Activated CD4-positive, alpha-beta memory T cell treated with anti-CD3 and anti-CD28 coated beads for 36 hours (primary cell): ENCODE data around the gene TSPAN12. TPM values are rescaled to one million over a fixed set of nuclear protein-coding genes. Genes with fewer than 3 reads are reported as not detected.
"Not testable (repeated sequence)": the region's sequence is repeated elsewhere in the genome, so short reads cannot be mapped to it uniquely, and the experiment has no call there.

Experiments
- CTCF ChIA-PET: fragments of 350-600 bp; sonication (Branson Sonifier 250); formaldehyde crosslinking; loops from one replicate; lab custom pipeline; 2021; ENCODE audit warnings: antibody characterized with exemption, inconsistent platforms; lab: Charles Lee
- POLR2A ChIA-PET: fragments of 350-600 bp; sonication (Branson Sonifier 250); formaldehyde crosslinking; loops from one replicate; lab custom pipeline; 2021; ENCODE audit warnings: antibody characterized with exemption; lab: Charles Lee
- DNase-seq: peaks from one replicate; pipeline ENCODE4 v3.0.0-alpha.2; 2020
- H3K27ac Mint-ChIP-seq: one replicate; pipeline ENCODE4 v1.8.0; 2021; ENCODE audit warnings: mixed read lengths
- H3K27me3 Mint-ChIP-seq: one replicate; pipeline ENCODE4 v1.8.0; 2021; ENCODE audit warnings: mixed read lengths
- H3K36me3 Mint-ChIP-seq: one replicate; pipeline ENCODE4 v1.8.0; 2021; ENCODE audit warnings: mixed read lengths
- H3K4me1 Mint-ChIP-seq: one replicate; pipeline ENCODE4 v1.8.0; 2021; ENCODE audit warnings: low read depth, mixed read lengths
- H3K4me3 Mint-ChIP-seq: one replicate; pipeline ENCODE4 v1.8.0; 2021; ENCODE audit warnings: mild to moderate bottlenecking, mixed read lengths
- H3K9me3 Mint-ChIP-seq: one replicate; pipeline ENCODE4 v1.8.0; 2021; ENCODE audit warnings: mixed read lengths
- intact Hi-C: fragments of 100-400 bp; cut with micrococcal nuclease; formaldehyde crosslinking; loops from one replicate; pipeline ENCODE4 v1.15.1; 2023
- total RNA-seq, 2 experiments: library from RNA; stranded (reverse); gene quantifications; one replicate each; pipeline ENCODE4 v1.2.3, GENCODE V29; 2021

TSPAN12 gene
- total RNA-seq, 2 experiments from 2014 or later, result not detected

DNA sequence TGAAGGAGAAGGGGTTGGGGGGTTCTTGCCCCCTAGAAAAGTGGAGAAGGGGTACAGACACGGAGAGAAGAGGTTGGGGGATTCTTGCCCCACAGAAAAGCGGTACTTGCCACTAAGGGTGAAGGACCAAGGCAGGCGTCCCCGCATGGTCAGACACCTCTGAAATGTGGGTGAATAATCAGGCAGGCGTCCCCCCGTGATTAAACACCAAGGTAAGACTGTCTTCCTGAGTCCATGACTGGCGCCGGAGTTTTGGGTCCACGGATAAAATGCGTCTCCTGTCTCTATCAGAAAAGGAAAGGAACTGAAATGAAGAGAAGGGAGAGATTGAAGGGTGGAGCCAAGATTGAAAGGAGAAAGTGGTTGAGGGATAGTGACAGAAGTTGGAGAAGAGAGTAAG is 76.0 kb downstream of the TSPAN12 start:
- H3K27ac Mint-ChIP-seq, CTCF ChIA-PET, H3K4me3 Mint-ChIP-seq, DNase-seq, H3K36me3 Mint-ChIP-seq, POLR2A ChIA-PET, H3K27me3 Mint-ChIP-seq, intact Hi-C loops, H3K4me1 Mint-ChIP-seq, H3K9me3 Mint-ChIP-seq: not testable (repeated sequence)

DNA sequence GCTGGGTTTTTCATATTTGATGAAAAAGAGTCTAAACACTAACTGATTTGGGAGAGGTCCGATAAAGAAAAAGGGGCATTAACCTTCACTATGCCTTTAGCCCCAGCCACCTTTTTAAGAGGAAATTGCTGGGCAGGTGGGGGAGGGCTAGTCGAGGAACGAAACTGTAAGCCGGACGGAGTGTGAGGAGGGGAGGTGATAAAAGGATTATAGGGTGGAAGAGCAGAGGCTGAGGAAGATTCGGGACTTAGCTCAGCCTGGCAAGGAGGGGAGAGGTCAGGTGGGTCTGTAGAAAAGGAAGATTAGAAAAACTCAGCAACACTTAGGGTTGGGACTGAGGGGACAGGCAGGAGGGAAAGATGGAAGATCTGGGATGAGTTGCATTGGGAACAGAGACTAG is 77.0 kb downstream of the TSPAN12 start:
- Mint-ChIP-seq H3K36me3 (no peaks in the 10 kb centered on the region), H3K4me1 (no peaks in the 10 kb centered on the region), H3K27ac (no peak overlapping the region), H3K27me3 (peaks cover 1% of the 10 kb centered on the region), H3K4me3 (no peak overlapping the region), H3K9me3 (no peaks in the 10 kb centered on the region)
- POLR2A ChIA-PET, result no interaction called here
- CTCF ChIA-PET, result no interaction called here
- intact Hi-C loops, result no loop called here
- no peak for DNase-seq

DNA sequence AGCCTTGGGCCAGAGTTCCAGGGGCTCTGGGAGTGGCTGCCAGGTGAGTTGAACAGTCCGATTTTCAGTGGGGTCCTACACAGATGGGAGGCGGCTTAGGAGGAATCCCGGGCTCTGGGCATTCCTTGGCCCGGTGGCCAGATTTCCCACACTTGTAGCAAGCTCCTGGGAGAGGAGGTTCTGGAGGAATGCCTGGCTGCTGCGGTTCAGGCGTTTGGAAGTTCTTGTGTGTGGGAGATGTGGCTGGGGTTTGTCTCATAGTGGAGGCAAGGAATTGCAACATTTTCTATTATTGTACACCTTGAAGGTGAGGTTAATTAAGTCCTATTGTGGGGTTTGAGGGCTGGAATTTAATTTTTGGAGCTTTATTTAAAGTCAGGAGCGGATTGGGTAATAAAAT is 77.5 kb downstream of the TSPAN12 start:
- H3K27me3 Mint-ChIP-seq, DNase-seq, H3K9me3 Mint-ChIP-seq, POLR2A ChIA-PET, H3K4me3 Mint-ChIP-seq, H3K27ac Mint-ChIP-seq, intact Hi-C loops, CTCF ChIA-PET, H3K4me1 Mint-ChIP-seq, H3K36me3 Mint-ChIP-seq: not testable (repeated sequence)

DNA sequence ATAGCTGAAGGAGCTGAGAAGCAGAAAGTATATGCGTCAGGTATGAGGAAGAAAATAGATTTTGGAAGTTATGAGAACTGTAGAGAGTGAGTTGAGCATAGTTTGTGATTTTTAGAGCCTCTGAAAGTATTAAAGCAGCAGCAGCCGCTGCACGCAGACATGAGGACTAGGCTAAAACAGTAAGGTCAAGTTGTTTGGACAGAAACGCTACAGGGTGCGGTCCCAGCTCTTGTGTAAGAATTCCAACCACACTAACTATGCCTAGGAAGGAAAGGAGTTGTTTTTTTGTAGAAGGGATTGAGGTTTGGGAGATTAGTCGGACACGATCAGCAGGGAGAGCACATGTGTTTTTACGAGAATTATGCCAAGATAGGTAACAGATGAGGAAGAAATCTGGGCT is 78.9 kb downstream of the TSPAN12 start:
- DNase-seq, H3K27me3 Mint-ChIP-seq, intact Hi-C loops, H3K4me3 Mint-ChIP-seq, H3K27ac Mint-ChIP-seq, H3K9me3 Mint-ChIP-seq, H3K4me1 Mint-ChIP-seq, H3K36me3 Mint-ChIP-seq, CTCF ChIA-PET, POLR2A ChIA-PET: not testable (repeated sequence)

- POLR2A ChIA-PET, result no interaction called here
- Mint-ChIP-seq H3K9me3 (no peaks in the 10 kb centered on the region), H3K27me3 (no peaks in the 10 kb centered on the region), H3K4me3 (no peak overlapping the region), H3K36me3 (no peaks in the 10 kb centered on the region), H3K27ac (no peak overlapping the region), H3K4me1 (no peaks in the 10 kb centered on the region)
- intact Hi-C loops, result no loop called here
- CTCF ChIA-PET, result interaction anchor here (0.6 to 1.4 kb wide), 3 partner anchors 16 to 297 kb away, joined by 3 to 5 read pairs (median 4); no protein-coding TSS in a partner anchor
- DNase-seq, result no peak
Observed at GRCh38 chr7:120775755-120776154, 82.2 kb downstream of the TSPAN12 start.

DNA sequence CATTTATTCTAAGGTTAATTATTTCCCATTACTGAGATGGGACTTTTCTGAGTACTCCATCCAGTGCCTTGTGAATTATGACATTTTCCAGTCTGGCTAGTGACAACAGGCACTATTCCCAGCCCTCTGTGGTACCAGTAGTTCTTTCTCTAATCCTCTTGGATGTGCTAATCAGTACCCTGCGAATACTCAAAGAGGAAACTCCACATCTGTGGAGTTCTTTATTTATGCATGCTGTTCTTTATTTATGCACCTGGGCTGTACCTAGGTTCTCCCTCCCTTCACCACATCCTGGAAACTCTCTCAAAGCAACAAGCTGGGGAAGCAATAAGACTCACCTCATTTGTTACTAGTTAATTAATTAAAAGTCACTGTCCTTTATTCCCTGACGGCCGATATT is 83.5 kb downstream of the TSPAN12 start:
- intact Hi-C loops, result no loop called here
- ChIA-PET CTCF (interaction anchor here (1.0 to 1.4 kb wide), 3 partner anchors 17 to 33 kb away, joined by 4 to 5 read pairs (median 4); no protein-coding TSS in a partner anchor), POLR2A (no interaction called here)
- DNase-seq, result no peak
- Mint-ChIP-seq H3K27ac (no peak overlapping the region), H3K36me3 (no peaks in the 10 kb centered on the region), H3K4me1 (no peaks in the 10 kb centered on the region), H3K27me3 (no peaks in the 10 kb centered on the region), H3K9me3 (no peaks in the 10 kb centered on the region), H3K4me3 (no peak overlapping the region)

GRCh38 chr7:120770206-120770605 is 87.7 kb downstream of the TSPAN12 start:
- no peak for DNase-seq
- Mint-ChIP-seq H3K9me3 (no peaks in the 10 kb centered on the region), H3K27ac (no peak overlapping the region), H3K27me3 (no peaks in the 10 kb centered on the region), H3K36me3 (no peaks in the 10 kb centered on the region), H3K4me1 (no peaks in the 10 kb centered on the region), H3K4me3 (no peak overlapping the region)
- POLR2A ChIA-PET, result no interaction called here
- CTCF ChIA-PET, result no interaction called here
- intact Hi-C loops, result no loop called here

DNA sequence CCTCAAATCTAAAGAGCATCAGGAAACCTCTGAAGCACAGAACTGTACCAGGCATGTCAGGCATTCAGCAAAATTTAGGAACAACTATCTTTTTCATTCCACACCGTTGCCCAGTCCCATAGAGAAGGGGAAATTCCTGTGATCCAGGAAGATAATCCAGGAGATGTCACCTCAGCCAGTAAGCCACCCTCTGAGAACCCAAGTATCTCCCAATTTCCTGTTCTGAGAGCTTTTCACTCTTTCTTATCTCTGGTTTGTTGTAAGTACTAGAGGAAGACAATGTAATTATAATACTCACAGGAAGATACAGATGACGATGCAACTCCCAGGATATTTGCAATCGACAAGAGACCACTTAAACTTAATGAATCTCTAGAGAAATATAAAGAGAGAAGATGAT is 97.1 kb downstream of the TSPAN12 start:
- no peaks in the 10 kb centered on the region for H3K9me3 Mint-ChIP-seq
- ChIA-PET CTCF (interaction anchor here (0.6 kb wide), 1 partner anchor 1825 kb away, joined by 3 read pairs; no protein-coding TSS in a partner anchor), POLR2A (no interaction called here)
- H3K4me3 Mint-ChIP-seq, result no peak overlapping the region
- no peak overlapping the region for H3K27ac Mint-ChIP-seq
- no peak for DNase-seq
- intact Hi-C loops, result no loop called here
- no peaks in the 10 kb centered on the region for H3K36me3 Mint-ChIP-seq
- H3K27me3 Mint-ChIP-seq, result no peaks in the 10 kb centered on the region
- H3K4me1 Mint-ChIP-seq, result no peaks in the 10 kb centered on the region

DNA sequence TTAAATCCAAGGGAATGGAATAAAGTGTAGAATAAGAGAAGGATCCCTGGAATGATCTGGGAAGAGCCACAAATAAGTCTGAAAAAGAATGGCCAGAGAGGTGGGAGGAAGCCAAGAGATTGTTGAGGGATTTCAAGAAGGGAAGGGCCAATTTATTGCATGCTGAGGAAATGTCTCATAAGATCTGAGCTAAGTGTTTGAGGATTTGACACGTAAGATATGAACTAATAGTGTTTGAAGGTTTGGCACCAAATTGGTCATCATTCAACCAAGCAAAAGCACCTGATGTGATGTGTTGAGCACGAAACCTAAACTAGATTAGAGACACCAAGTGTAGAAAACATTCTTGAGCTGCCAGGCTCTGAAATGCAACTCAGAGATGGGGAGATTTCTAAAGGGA is 97.9 kb downstream of the TSPAN12 start:
- Mint-ChIP-seq H3K27me3 (no peaks in the 10 kb centered on the region), H3K27ac (no peak overlapping the region), H3K4me3 (no peak overlapping the region), H3K4me1 (no peaks in the 10 kb centered on the region), H3K36me3 (no peaks in the 10 kb centered on the region), H3K9me3 (no peaks in the 10 kb centered on the region)
- DNase-seq, result no peak
- POLR2A ChIA-PET, result no interaction called here
- intact Hi-C loops, result no loop called here
- CTCF ChIA-PET, result no interaction called here

GRCh38 chr7:120743128-120743527 is 114.8 kb downstream of the TSPAN12 start:
- Mint-ChIP-seq H3K4me3 (no peak overlapping the region), H3K27ac (no peak overlapping the region), H3K9me3 (no peaks in the 10 kb centered on the region), H3K27me3 (peaks cover 5% of the 10 kb centered on the region), H3K36me3 (no peaks in the 10 kb centered on the region), H3K4me1 (no peaks in the 10 kb centered on the region)
- ChIA-PET POLR2A (no interaction called here), CTCF (no interaction called here)
- DNase-seq, result no peak
- intact Hi-C loops, result no loop called here

GRCh38 chr7:120742372-120742771 is 115.6 kb downstream of the TSPAN12 start:
- Mint-ChIP-seq H3K36me3 (no peaks in the 10 kb centered on the region), H3K9me3 (no peaks in the 10 kb centered on the region), H3K4me3 (no peak overlapping the region), H3K27me3 (peaks cover 5% of the 10 kb centered on the region), H3K4me1 (no peaks in the 10 kb centered on the region), H3K27ac (no peak overlapping the region)
- POLR2A ChIA-PET, result no interaction called here
- DNase-seq, result no peak
- intact Hi-C loops, result no loop called here
- CTCF ChIA-PET, result no interaction called here

DNA sequence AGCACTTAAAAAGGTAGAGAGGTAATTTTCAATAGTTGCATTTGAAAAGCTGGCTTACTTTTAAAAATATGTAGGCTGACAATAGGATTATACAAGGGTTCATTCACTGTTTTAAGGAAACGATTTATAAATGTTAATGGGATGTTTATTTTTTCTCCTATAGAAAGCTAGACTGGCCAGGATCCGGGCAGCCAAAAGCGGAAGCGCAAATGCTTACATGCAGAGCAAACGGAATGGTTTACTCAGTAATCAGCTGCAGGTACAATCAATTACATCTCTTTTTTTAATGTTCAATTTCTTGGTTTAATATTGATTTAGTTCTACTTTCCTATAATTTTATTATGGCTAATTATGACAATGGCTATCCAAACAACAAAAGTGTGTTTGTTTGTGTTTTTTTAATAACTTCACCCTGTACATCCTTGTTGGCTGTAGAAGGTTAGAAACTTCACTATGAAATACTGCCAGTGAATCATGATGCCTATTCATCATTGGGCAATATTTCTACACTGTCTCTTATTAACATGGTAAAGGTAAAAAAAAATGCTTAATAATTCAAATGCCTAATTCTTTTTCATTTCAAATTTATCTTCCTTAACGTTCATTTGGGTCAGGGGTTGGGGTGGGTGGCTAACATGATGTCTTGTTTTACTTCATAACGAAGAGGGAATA is 116.4 kb downstream of the TSPAN12 start:
- POLR2A ChIA-PET, result no interaction called here
- no peaks in the 10 kb centered on the region for H3K4me1 Mint-ChIP-seq
- H3K27ac Mint-ChIP-seq, result no peak overlapping the region
- CTCF ChIA-PET, result no interaction called here
- DNase-seq, result no peak
- no peaks in the 10 kb centered on the region for H3K36me3 Mint-ChIP-seq
- intact Hi-C loops, result no loop called here
- H3K4me3 Mint-ChIP-seq, result no peak overlapping the region
- peaks cover 5% of the 10 kb centered on the region for H3K27me3 Mint-ChIP-seq
- H3K9me3 Mint-ChIP-seq, result no peaks in the 10 kb centered on the region

DNA sequence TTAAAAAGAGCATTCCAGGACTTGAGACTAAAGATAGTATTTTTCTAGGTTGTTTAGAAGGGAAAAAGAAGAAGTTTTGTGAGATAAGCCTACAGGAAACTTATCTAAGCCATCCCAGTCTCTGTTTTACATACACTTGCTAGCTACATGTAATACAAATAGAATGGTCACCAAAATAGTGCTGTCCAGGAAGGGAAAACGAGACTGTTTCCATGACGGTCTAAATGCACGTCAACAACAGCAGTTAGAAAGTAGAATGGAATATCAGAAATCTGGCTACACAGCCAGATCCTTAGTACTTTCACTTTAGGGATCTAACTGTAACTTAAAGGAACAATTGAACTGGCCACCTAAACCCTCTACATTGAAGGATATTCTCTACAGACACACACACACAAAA is 117.6 kb downstream of the TSPAN12 start:
- ChIA-PET CTCF (no interaction called here), POLR2A (no interaction called here)
- Mint-ChIP-seq H3K36me3 (no peaks in the 10 kb centered on the region), H3K4me1 (no peaks in the 10 kb centered on the region), H3K9me3 (no peaks in the 10 kb centered on the region), H3K4me3 (no peak overlapping the region), H3K27ac (no peak overlapping the region), H3K27me3 (peaks cover 5% of the 10 kb centered on the region)
- intact Hi-C loops, result no loop called here
- DNase-seq, result no peak
